ENCODE data around the gene MRPL30. TPM values are rescaled to one million over a fixed set of nuclear protein-coding genes. Genes with fewer than 3 reads are reported as not detected.

Gene MRPL30
- polyA plus RNA-seq, 1 of the 3 experiments (the other 2 are of a cell fraction) = 14.9 TPM

DNA sequence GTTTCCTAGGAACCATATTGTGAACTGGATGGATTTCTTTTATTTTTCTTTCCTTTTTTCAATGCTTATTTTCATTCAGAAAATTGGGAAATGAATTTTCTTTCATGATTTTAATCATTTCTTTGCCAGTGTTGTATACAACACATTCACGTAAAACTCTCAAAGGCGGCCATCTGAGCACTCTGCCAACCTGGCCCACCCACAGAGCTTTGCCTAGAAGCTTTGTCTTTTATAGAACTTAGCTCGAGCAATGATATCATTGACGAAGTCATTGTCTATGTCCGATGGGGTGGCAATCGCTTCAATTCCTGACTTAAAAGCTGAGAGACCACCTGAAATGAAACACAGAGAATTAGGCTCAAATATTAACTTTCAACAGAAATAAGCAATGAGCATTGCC is 61.2 kb downstream of the MRPL30 start (continued):
- no peak for TF ChIP-seq FOXM1 (IDR thresholded peaks at IDR 0.05; ENCODE audit: low read depth)
- TF ChIP-seq RAD21 (IDR thresholded peaks at IDR 0.05; ENCODE audit: low read length) = no peak
- TF ChIP-seq, protein P1, sequence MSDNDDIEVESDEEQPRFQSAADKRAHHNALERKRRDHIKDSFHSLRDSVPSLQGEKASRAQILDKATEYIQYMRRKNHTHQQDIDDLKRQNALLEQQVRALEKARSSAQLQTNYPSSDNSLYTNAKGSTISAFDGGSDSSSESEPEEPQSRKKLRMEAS (IDR thresholded peaks at IDR 0.05; ENCODE audit: low read depth) = no peak
- no peak for TF ChIP-seq GATA2 (CRISPR knock-in tag; IDR thresholded peaks at IDR 0.05)

Small RNA genes lying within 50 kb of the gene (small RNA-seq; reads per million reads assigned to genes)
- 0 reads per million in 7 experiments for gene AC092587.1

Other genes with a start within 250 kb of the MRPL30 start
- gene CRACDL, start 245.0 kb upstream of the MRPL30 start, polyA plus RNA-seq (2012; rRNA removed) = not detected in 2 replicates
- gene C2orf15, start 39.5 kb upstream of the MRPL30 start, polyA plus RNA-seq (2012; rRNA removed) = 0.25 and 0.41 TPM in 2 replicates
- gene TSGA10, start 26.2 kb upstream of the MRPL30 start, polyA plus RNA-seq (2012; rRNA removed) = 1.8 and 2.0 TPM in 2 replicates
- 5.4 and 8.7 TPM in 2 replicates for gene LIPT1, start 26.2 kb upstream of the MRPL30 start, polyA plus RNA-seq (2012; rRNA removed)
- gene MITD1, start 126 bp upstream of the MRPL30 start, polyA plus RNA-seq (2012; rRNA removed) = 11.8 and 15.7 TPM in 2 replicates
- gene LYG2, start 74.5 kb downstream of the MRPL30 start, polyA plus RNA-seq (2012; rRNA removed) = not detected in 2 replicates
- gene LYG1, start 120.0 kb downstream of the MRPL30 start, polyA plus RNA-seq (2012; rRNA removed) = 1.2 and 1.4 TPM in 2 replicates
- gene TXNDC9, start 155.1 kb downstream of the MRPL30 start, polyA plus RNA-seq (2012; rRNA removed) = 19.1 and 24.5 TPM in 2 replicates
- gene EIF5B, start 156.2 kb downstream of the MRPL30 start, polyA plus RNA-seq (2012; rRNA removed) = 8.7 and 9.8 TPM in 2 replicates

Data from SK-N-SH (cell line).